ENCODE measurements around the gene C4orf50. TPM values are rescaled to one million over a fixed set of nuclear protein-coding genes. Genes with fewer than 3 reads are reported as not detected.

Gene C4orf50
- total RNA-seq (2022; extraction: Qiagen RNA extraction; ENCODE audit: low read depth): not detected in 5 replicates

DNA sequence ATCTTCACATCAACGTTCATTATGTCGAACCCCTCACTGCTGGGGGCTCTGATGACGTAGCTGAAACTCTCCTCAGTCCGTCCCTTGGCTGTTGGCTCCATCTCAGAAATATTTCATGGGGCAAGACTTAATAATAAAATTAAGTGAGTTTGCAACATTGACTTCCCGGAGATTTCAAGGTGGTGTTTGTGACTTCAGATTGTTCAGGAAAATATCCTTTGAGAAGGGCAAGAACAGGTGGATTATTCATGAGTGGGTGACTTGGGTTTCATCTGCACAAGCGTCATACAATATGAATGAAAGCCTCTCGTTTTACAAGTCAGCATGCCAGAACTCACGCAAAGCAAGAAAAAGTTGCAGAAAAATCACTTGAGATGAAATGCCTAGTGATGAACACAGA, at the start of gene C4orf50:
C4orf50 (minus strand) TSS at position 101 of the 400 bp plus-strand sequence.

GRCh38 chr4:5893004-5893580, 125.1 kb downstream of the C4orf50 start, which contains the start of gene CRMP1:
TSS of gene CRMP1 (minus strand) at chr4:5893086. CDS start at chr4:5892969, 117 bp downstream.

Other genes with a start within 250 kb of the C4orf50 start
- gene CRMP1, start 125.3 kb downstream of the C4orf50 start, total RNA-seq (2022; extraction: Qiagen RNA extraction; ENCODE audit: low read depth): 1.9 to 2.7 TPM (median 2.4 TPM) in 5 replicates
- not detected in 5 replicates for gene JAKMIP1, start 182.1 kb upstream of the C4orf50 start, total RNA-seq (2022; extraction: Qiagen RNA extraction; ENCODE audit: low read depth)